NCI-H2029 treated with DMSO at 0.1 percent for 48 hours (cell line): ENCODE results near the gene TXNRD3.
"Not testable (repeated sequence)": the region's sequence is repeated elsewhere in the genome, so short reads cannot be mapped to it uniquely, and the experiment has no call there.

Source experiments
- DNase-seq: peaks from one replicate; lab custom pipeline; 2025; lab: John Stamatoyannopoulos, UW

Gene TXNRD3

GRCh38 chr3:126644615-126645014 lies 10.3 kb downstream of the TXNRD3 start:
- DNase-seq = no peak

GRCh38 chr3:126638790-126639189 lies 16.1 kb downstream of the TXNRD3 start:
- no peak for DNase-seq

GRCh38 chr3:126636436-126636835 lies 18.5 kb downstream of the TXNRD3 start:
- no peak for DNase-seq

- DNase-seq = no peak
These were observed 20.1 kb downstream of the TXNRD3 start for GRCh38 chr3:126634803-126635202.

GRCh38 chr3:126630020-126630419 lies 24.9 kb downstream of the TXNRD3 start:
- no peak for DNase-seq

- not testable (repeated sequence) for DNase-seq
These were observed 29.2 kb downstream of the TXNRD3 start for GRCh38 chr3:126625735-126626134.

GRCh38 chr3:126622694-126623093 lies 32.2 kb downstream of the TXNRD3 start:
- DNase-seq = no peak

GRCh38 chr3:126621627-126622345 lies 33.1 kb downstream of the TXNRD3 start:
- no peak for DNase-seq

- DNase-seq = no peak
These were observed 33.8 kb downstream of the TXNRD3 start for GRCh38 chr3:126621171-126621570.

GRCh38 chr3:126620738-126621137 lies 34.2 kb downstream of the TXNRD3 start:
- no peak for DNase-seq

GRCh38 chr3:126618760-126619159 lies 36.2 kb downstream of the TXNRD3 start:
- no peak for DNase-seq

- no peak for DNase-seq
These were observed 36.9 kb downstream of the TXNRD3 start for GRCh38 chr3:126618021-126618420.

GRCh38 chr3:126617571-126617970 lies 37.4 kb downstream of the TXNRD3 start:
- DNase-seq = no peak

- DNase-seq = no peak
These were observed 38.0 kb downstream of the TXNRD3 start for GRCh38 chr3:126616931-126617330.

GRCh38 chr3:126613479-126614188 lies 41.3 kb downstream of the TXNRD3 start:
- no peak for DNase-seq

GRCh38 chr3:126612479-126613205 lies 42.3 kb downstream of the TXNRD3 start:
- DNase-seq = no peak

GRCh38 chr3:126609909-126610308 lies 45.0 kb downstream of the TXNRD3 start:
- no peak for DNase-seq

GRCh38 chr3:126607214-126607908 lies 47.6 kb downstream of the TXNRD3 start:
- DNase-seq = no peak

GRCh38 chr3:126606001-126606400 lies 48.9 kb downstream of the TXNRD3 start:
- DNase-seq = no peak

- no peak for DNase-seq
These were observed 50.2 kb downstream of the TXNRD3 start for GRCh38 chr3:126604691-126605090.

- no peak for DNase-seq
These were observed 55.8 kb downstream of the TXNRD3 start for GRCh38 chr3:126599101-126599500.

- DNase-seq = not testable (repeated sequence)
These were observed 59.4 kb downstream of the TXNRD3 start for GRCh38 chr3:126595479-126595878.
